HEK293T (cell line): Measurements from ENCODE around the gene SCARB1.

Experiments used
- CTCF ChIA-PET: fragments of 350-600 bp; formaldehyde crosslinking; extraction: SDS; loops from one replicate; lab custom pipeline; 2021; ENCODE audit warnings: antibody characterized with exemption, inconsistent platforms; lab: Yijun Ruan, JAX
- POLR2A ChIA-PET: fragments of 350-600 bp; formaldehyde crosslinking; extraction: SDS; loops from one replicate; lab custom pipeline; 2020; ENCODE audit warnings: antibody characterized with exemption, inconsistent platforms; lab: Yijun Ruan, JAX
- DNase-seq: peaks from one replicate; pipeline ENCODE4 v3.0.0; 2012; ENCODE audit warnings: mixed read lengths; ENCODE audit errors: extremely low spot score
- ARNT ChIP-seq: fragments of 450-650 bp; IDR thresholded peaks from 2 replicates; pipeline ENCODE4 v1.6.1; 2017; ENCODE audit warnings: mild to moderate bottlenecking
- BHLHE40 ChIP-seq: fragments of 450-650 bp; IDR thresholded peaks from 2 replicates; pipeline ENCODE4 v1.6.1; 2016; ENCODE audit warnings: mild to moderate bottlenecking, moderate library complexity, borderline replicate concordance
- CTBP1 ChIP-seq: fragments of 450-650 bp; IDR thresholded peaks from 2 replicates; pipeline ENCODE4 v1.6.1; 2016; ENCODE audit warnings: borderline replicate concordance
- ELF4 ChIP-seq: fragments of 450-650 bp; IDR thresholded peaks from 2 replicates; pipeline ENCODE4 v1.6.1; 2017; ENCODE audit warnings: antibody characterized with exemption
- FOXA1 ChIP-seq: fragments of 450-650 bp; IDR thresholded peaks from 2 replicates; pipeline ENCODE4 v1.6.1; 2016; ENCODE audit warnings: mild to moderate bottlenecking
- FOXK2 ChIP-seq: fragments of 450-650 bp; IDR thresholded peaks from 2 replicates; pipeline ENCODE4 v1.6.1; 2016; ENCODE audit warnings: mild to moderate bottlenecking
- FOXM1 ChIP-seq: fragments of 450-650 bp; IDR thresholded peaks from 2 replicates; pipeline ENCODE4 v1.6.1; 2017; ENCODE audit warnings: mild to moderate bottlenecking, borderline replicate concordance
- HDGF ChIP-seq: fragments of 450-650 bp; IDR thresholded peaks from 2 replicates; pipeline ENCODE4 v1.6.1; 2017; ENCODE audit warnings: antibody characterized with exemption, borderline replicate concordance
- L3MBTL2 ChIP-seq: fragments of 450-650 bp; conservative IDR thresholded peaks from 2 replicates; pipeline ENCODE4 v1.6.1; 2016; ENCODE audit warnings: mild to moderate bottlenecking
- LEF1 ChIP-seq: fragments of 450-650 bp; IDR thresholded peaks from 2 replicates; pipeline ENCODE4 v1.6.1; 2017; ENCODE audit warnings: mild to moderate bottlenecking, borderline replicate concordance
- NFRKB ChIP-seq: fragments of 450-650 bp; IDR thresholded peaks from 2 replicates; pipeline ENCODE4 v1.6.1; 2016; ENCODE audit warnings: mild to moderate bottlenecking, moderate library complexity
- PKNOX1 ChIP-seq: fragments of 450-650 bp; IDR thresholded peaks from 2 replicates; pipeline ENCODE4 v1.6.1; 2016
- SP1 ChIP-seq: fragments of 450-650 bp; IDR thresholded peaks from 2 replicates; pipeline ENCODE4 v1.6.1; 2017
- SUZ12 ChIP-seq: fragments of 450-650 bp; IDR thresholded peaks from 2 replicates; pipeline ENCODE4 v1.6.1; 2016; ENCODE audit warnings: mild to moderate bottlenecking
- TARDBP ChIP-seq: fragments of 450-650 bp; IDR thresholded peaks from 2 replicates; pipeline ENCODE4 v1.6.1; 2016
- ZNF384 ChIP-seq: fragments of 450-650 bp; IDR thresholded peaks from 2 replicates; pipeline ENCODE4 v1.6.1; 2016

Gene SCARB1

GRCh38 chr12:124770728-124771127 is 92.9 kb downstream of the SCARB1 start:
- TF ChIP-seq PKNOX1 (no peak), LEF1 (no peak), ZNF384 (no peak), FOXM1 (no peak), FOXK2 (no peak), ARNT (no peak), L3MBTL2 (no peak), CTBP1 (no peak), SP1 (no peak), ELF4 (no peak), TARDBP (no peak)
- ChIA-PET CTCF (no interaction called here), POLR2A (no interaction called here)
- DNase-seq = no peak

GRCh38 chr12:124769881-124770512 is 93.7 kb downstream of the SCARB1 start:
- DNase-seq = no peak
- ChIA-PET CTCF (interaction anchor here (0.7 kb wide), 1 partner anchor 664 kb away, joined by 3 read pairs; no protein-coding TSS in a partner anchor), POLR2A (no interaction called here)
- TF ChIP-seq PKNOX1 = no peak
- no peak for TF ChIP-seq FOXM1
- TF ChIP-seq SUZ12 = no peak
- TF ChIP-seq HDGF = no peak
- no peak for TF ChIP-seq BHLHE40
- TF ChIP-seq FOXK2 = no peak
- TF ChIP-seq CTBP1 = no peak
- TF ChIP-seq TARDBP = no peak
- no peak for TF ChIP-seq NFRKB
- no peak for TF ChIP-seq L3MBTL2
- no peak for TF ChIP-seq SP1
- no peak for TF ChIP-seq ELF4
- TF ChIP-seq LEF1 = no peak
- TF ChIP-seq ZNF384 = no peak
- no peak for TF ChIP-seq FOXA1
- TF ChIP-seq ARNT = no peak

GRCh38 chr12:124769163-124769530 is 94.5 kb downstream of the SCARB1 start:
- no peak for DNase-seq

GRCh38 chr12:124768452-124769162 is 95.1 kb downstream of the SCARB1 start:
- ChIA-PET POLR2A (no interaction called here), CTCF (interaction anchor here (1.0 kb wide), 1 partner anchor 87 kb away, joined by 4 read pairs; no protein-coding TSS in a partner anchor)
- DNase-seq = no peak
- TF ChIP-seq ELF4 (no peak), BHLHE40 (no peak)

More at GRCh38 chr12:124769163-124769530, 94.5 kb downstream of the SCARB1 start:
- ChIA-PET CTCF (no interaction called here), POLR2A (no interaction called here)
- TF ChIP-seq ZNF384 = no peak
- TF ChIP-seq HDGF = no peak
- TF ChIP-seq BHLHE40 = no peak
- TF ChIP-seq TARDBP = no peak
- TF ChIP-seq NFRKB = no peak
- TF ChIP-seq ELF4 = no peak
- no peak for TF ChIP-seq PKNOX1
- TF ChIP-seq L3MBTL2 = no peak

- POLR2A ChIA-PET = no interaction called here
- CTCF ChIA-PET = interaction anchor here (0.6 to 1.0 kb wide), 3 partner anchors 18 to 964 kb away, joined by 3 to 4 read pairs (median 4); no protein-coding TSS in a partner anchor
- peak; percentile 92 for DNase-seq
- TF ChIP-seq ZNF384 (no peak), TARDBP (no peak), NFRKB (no peak), SUZ12 (no peak), FOXA1 (no peak)
These were observed 96.4 kb downstream of the SCARB1 start for GRCh38 chr12:124767066-124767821.

GRCh38 chr12:124766727-124767065 is 97.0 kb downstream of the SCARB1 start:
- no peak for DNase-seq
- TF ChIP-seq BHLHE40 = no peak
- ChIA-PET CTCF (interaction anchor here (0.6 to 0.7 kb wide), 2 partner anchors 18 to 420 kb away, joined by 3 to 4 read pairs; no protein-coding TSS in a partner anchor), POLR2A (no interaction called here)
